Raji (cell line): Measurements from ENCODE around the gene ROM1.

Experiments
- POLR2A ChIP-seq: IDR thresholded peaks from 2 replicates; pipeline ENCODE4 v1.6.1; 2011; ENCODE audit warnings: low read depth, low read length, control low read depth; ENCODE audit not compliant: insufficient read depth

ROM1 gene

GRCh38 chr11:62652161-62653006, 39.3 kb downstream of the ROM1 start:
- no peak for TF ChIP-seq POLR2A

- no peak for TF ChIP-seq POLR2A
These were observed 41.2 kb downstream of the ROM1 start for GRCh38 chr11:62654297-62654696.

- no peak for TF ChIP-seq POLR2A
These were observed 43.9 kb downstream of the ROM1 start for GRCh38 chr11:62656796-62657429.

GRCh38 chr11:62664405-62665074, 51.5 kb downstream of the ROM1 start:
- no peak for TF ChIP-seq POLR2A
